HepG2 (cell line): ENCODE data around the gene EEA1. TPM values are rescaled to one million over a fixed set of nuclear protein-coding genes. Genes with fewer than 3 reads are reported as not detected.

ENCODE experiments used
- ATAC-seq: fragments of 200-7000 bp; cut with Tn5 transposase; 3 replicates; pipeline ENCODE4 v1.9.1; 2020; ENCODE audit warnings: mild to moderate bottlenecking, moderate library complexity
- BruUV-seq: library from RNA; stranded (reverse); fragments of 400-500 nt; replicated peaks from 2 replicates; lab custom pipeline; 2021; lab: Mats Ljungman, UMichigan
- CTCF ChIA-PET: fragments of 300-600 bp; formaldehyde crosslinking; extraction: SDS; loops from one replicate; lab custom pipeline; 2021; ENCODE audit warnings: low total read pairs, inconsistent platforms, low intra/inter-chr PET ratio; lab: Yijun Ruan, JAX
- POLR2A ChIA-PET: fragments of 350-600 bp; sonication (Branson Sonifier 250); formaldehyde crosslinking; loops from one replicate; lab custom pipeline; 2020; ENCODE audit warnings: antibody characterized with exemption, inconsistent platforms; lab: Yijun Ruan, JAX
- DNase-seq: peaks from one replicate; pipeline ENCODE4 v3.0.0-alpha.2; 2015; ENCODE audit warnings: low spot score
- FAIRE-seq: peaks from 3 replicates; lab custom pipeline; 2011; peaks lifted over from hg19 to GRCh38; lab: Jason Lieb, UNC
- H2AFZ ChIP-seq: one replicate; pipeline ENCODE4 v1.6.1; 2011; ENCODE audit warnings: low read length, inconsistent platforms
- H3K27ac ChIP-seq: fragments of 300-600 bp; 3 replicates; pipeline ENCODE4 v1.8.0; 2011; ENCODE audit warnings: mixed run types, mild to moderate bottlenecking, mixed read lengths, low read length, inconsistent platforms; ENCODE audit not compliant: insufficient read depth; ENCODE audit errors: extremely low read length
- H3K27me3 ChIP-seq, 2 experiments: fragments of 200-600 bp in 1 of 2; 2 replicates in 1 of 2; 3 replicates in 1 of 2; pipeline versions ENCODE4 v1.6.0 to v1.8.0; 2011; ENCODE audit warnings: low read length in 2 of 2, mild to moderate bottlenecking in 2 of 2, moderate library complexity in 2 of 2, inconsistent platforms in 1 of 2; ENCODE audit not compliant: insufficient read depth in 2 of 2, control insufficient read depth in 1 of 2
- H3K36me3 ChIP-seq, 2 experiments: fragments of 200-600 bp in 1 of 2; replicated peaks in 1 of 2; 2 replicates in 1 of 2; 3 replicates in 1 of 2; pipeline versions ENCODE4 v1.5.1 to v1.8.0; 2011; ENCODE audit warnings: low read length in 2 of 2, inconsistent platforms in 1 of 2; ENCODE audit not compliant: insufficient read depth in 2 of 2, control insufficient read depth in 1 of 2
- H3K4me1 ChIP-seq: 2 replicates; pipeline ENCODE4 v1.5.1; 2012; ENCODE audit warnings: low read length, inconsistent platforms; ENCODE audit not compliant: insufficient read depth
- H3K4me2 ChIP-seq: 2 replicates; pipeline ENCODE4 v1.6.0; 2011; ENCODE audit warnings: low read depth, low read length, inconsistent platforms
- H3K4me3 ChIP-seq, 3 experiments: fragments of 200-600 bp in 1 of 3; sonication (generic), shearing (Covaris generic) in 1 of 3; replicated peaks in 1 of 3; 2 replicates each; pipeline ENCODE4 v1.5.1; 2011 to 2016; ENCODE audit warnings: low read length in 3 of 3, inconsistent platforms in 2 of 3, low read depth in 2 of 3, mild to moderate bottlenecking in 2 of 3, control low read depth in 1 of 3, mixed read lengths in 1 of 3; ENCODE audit not compliant: insufficient read depth in 1 of 3
- H3K79me2 ChIP-seq: one replicate; pipeline ENCODE4 v1.6.1; 2011; ENCODE audit warnings: low read length, inconsistent platforms; ENCODE audit not compliant: insufficient read depth
- H3K9ac ChIP-seq: 2 replicates; pipeline ENCODE4 v1.6.0; 2011; ENCODE audit warnings: mild to moderate bottlenecking, low read depth, low read length, inconsistent platforms; ENCODE audit not compliant: insufficient read depth
- H3K9me3 ChIP-seq: 2 replicates; pipeline ENCODE4 v1.5.1; 2012; ENCODE audit warnings: mild to moderate bottlenecking, low read length
- H4K20me1 ChIP-seq: 2 replicates; pipeline ENCODE4 v1.6.0; 2011; ENCODE audit warnings: inconsistent platforms, mild to moderate bottlenecking, low read length, moderate library complexity; ENCODE audit not compliant: insufficient read depth
- CBFB ChIP-seq: sonication (generic); formaldehyde crosslinking; IDR thresholded peaks from 2 replicates; pipeline ENCODE4 v1.4.0; 2020; ENCODE audit warnings: missing genetic modification reagents
- ERF ChIP-seq: IDR thresholded peaks from 2 replicates; pipeline ENCODE4 v1.6.1; 2018; ENCODE audit warnings: missing biosample characterization, missing genetic modification reagents
- PCBP1 ChIP-seq: fragments of 200-400 bp; formaldehyde crosslinking; IDR thresholded peaks from 2 replicates; pipeline ENCODE4 v1.6.1; 2017; ENCODE audit warnings: mild to moderate bottlenecking, low read depth, low read length, borderline replicate concordance
- PCBP2 ChIP-seq: fragments of 200-400 bp; formaldehyde crosslinking; optimal IDR thresholded peaks from 2 replicates; pipeline ENCODE3; 2018; ENCODE audit warnings: low read length, low read depth; ENCODE audit not compliant: poor library complexity, severe bottlenecking
- RFXAP ChIP-seq: sonication (generic); formaldehyde crosslinking; IDR thresholded peaks from 2 replicates; pipeline ENCODE4 v1.4.0; 2020; ENCODE audit warnings: missing genetic modification reagents, borderline replicate concordance
- SMAD1 ChIP-seq: sonication (generic); formaldehyde crosslinking; IDR thresholded peaks from 2 replicates; pipeline ENCODE4 v1.4.0; 2020; ENCODE audit warnings: missing genetic modification reagents, low read depth, mild to moderate bottlenecking, borderline replicate concordance
- ZNF33A ChIP-seq: sonication (generic); formaldehyde crosslinking; IDR thresholded peaks from 2 replicates; pipeline ENCODE4 v1.5.1; 2020; ENCODE audit warnings: missing genetic modification reagents, mild to moderate bottlenecking, moderate library complexity, borderline replicate concordance
- WGBS: methylation state at CpG from one replicate; pipeline ENCODE4 v1.1.6; 2017; ENCODE audit warnings: low lambda C conversion rate; 5-methylcytosine and 5-hydroxymethylcytosine counted together
- in situ Hi-C: cut with HindIII; loops from 2 replicates; pipeline ENCODE4 v1.10.0; 2017; ENCODE audit warnings: low pct_unique_long_range_greater_than_20kb; ENCODE audit not compliant: extremely low pct_ligation_motif_present
- intact Hi-C: fragments of 100-400 bp; cut with micrococcal nuclease; formaldehyde crosslinking; loops from one replicate; pipeline ENCODE4 v1.10.0; 2022; ENCODE audit not compliant: unreplicated experiment
- polyA plus RNA-seq, 8 experiments: library from polyadenylated mRNA; depleted of rRNA in 3 of 8; stranded (reverse) in 7 of 8; unstranded in 1 of 8; fragments of >200 nt; fragmentation: Illumina TruSeq in 4 of 8; extraction: Trizol in 4 of 8; gene quantifications; 2 replicates each; pipeline versions ENCODE4 v1.2.1 to v1.2.3, GENCODE V29; 2011 to 2016; ENCODE audit warnings: low read depth in 4 of 8, missing spikeins in 1 of 8, mixed read lengths in 1 of 8; ENCODE audit not compliant: insufficient read depth in 1 of 8
- total RNA-seq, 5 experiments: library from RNA; depleted of rRNA; stranded (reverse); fragments of >200 nt; fragmentation: Illumina TruSeq; extraction: Trizol; gene quantifications; 2 replicates each; pipeline ENCODE4 v1.2.3, GENCODE V29; 2016; ENCODE audit warnings: low read depth in 1 of 5
- TF ChIP-seq, protein P1 (sequence below): sonication (generic); formaldehyde crosslinking; IDR thresholded peaks from 2 replicates; pipeline ENCODE4 v1.4.0; 2020; ENCODE audit warnings: missing genetic modification reagents
- TF ChIP-seq, protein P2 (sequence below): sonication (generic); formaldehyde crosslinking; IDR thresholded peaks from 2 replicates; pipeline ENCODE4 v1.9.0; 2021; ENCODE audit warnings: missing genetic modification reagents, borderline replicate concordance
- TF ChIP-seq, protein P3 (sequence below): sonication (generic); formaldehyde crosslinking; IDR thresholded peaks from 2 replicates; pipeline ENCODE4 v1.5.0; 2020; ENCODE audit warnings: mild to moderate bottlenecking, missing genetic modification reagents
- TF ChIP-seq, protein P4 (sequence below): sonication (generic); formaldehyde crosslinking; IDR thresholded peaks from 2 replicates; pipeline ENCODE4 v1.4.0; 2020; ENCODE audit warnings: missing genetic modification reagents
- TF ChIP-seq, protein P5 (sequence below): IDR thresholded peaks from 2 replicates; pipeline ENCODE4 v1.6.1; 2016; ENCODE audit warnings: missing compliant biosample characterization, missing genetic modification reagents, borderline replicate concordance

The EEA1 gene
- total and polyA plus RNA-seq, 2 of the 13 experiments (the other 11 are each of a cell fraction or from before 2014, with no cell fraction given) = 5.0 to 19.3 TPM

DNA sequence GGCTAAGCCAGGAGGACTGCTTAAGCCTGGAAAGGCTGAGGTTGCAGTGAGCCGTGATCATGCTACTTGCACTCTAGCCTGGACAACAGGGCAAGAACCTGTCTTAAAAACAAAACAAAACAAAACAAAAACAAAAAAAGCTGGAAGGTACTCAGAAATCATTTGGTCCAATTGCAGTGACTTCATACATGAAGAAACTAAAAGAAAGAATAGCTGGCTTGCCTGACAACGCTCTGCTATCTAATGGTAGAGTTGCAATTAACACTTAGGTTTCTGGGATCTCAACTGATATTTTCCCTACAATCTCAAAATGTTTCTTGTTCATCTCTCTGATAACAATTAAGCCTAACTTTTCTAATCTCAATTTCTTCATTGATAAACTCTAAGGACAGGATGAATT lies 13.7 kb downstream of the EEA1 start:
- ATAC-seq = no peak
- no peak for FAIRE-seq
- CTCF ChIA-PET = no interaction called here
- DNase-seq = no peak
- H3K79me2 ChIP-seq = peaks cover 53% of the 10 kb centered on the region
- H3K9me3 ChIP-seq = no peaks in the 10 kb centered on the region
- H3K4me1 ChIP-seq = no peaks in the 10 kb centered on the region
- no peaks in the 10 kb centered on the region for H3K27me3 ChIP-seq
- intact Hi-C loops = no loop called here
- no peak overlapping the region for H2AFZ ChIP-seq
- no peak overlapping the region for H3K27ac ChIP-seq
- WGBS = 100% methylated on average over 2 of the region's 2 CpGs
- H3K4me3 ChIP-seq = no peak overlapping the region
- H3K36me3 ChIP-seq = no peaks in the 10 kb centered on the region; a peak in 1 of 5 replicates
- in situ Hi-C loops = no loop called here
- no TSS peak for BruUV-seq
- H3K4me2 ChIP-seq = no peak overlapping the region
- H4K20me1 ChIP-seq = no peaks in the 10 kb centered on the region
- POLR2A ChIA-PET = no interaction called here
- no peak overlapping the region for H3K9ac ChIP-seq
- TF ChIP-seq RFXAP (no peak), CBFB (CRISPR knock-in tag) (no peak), SMAD1 (CRISPR knock-in tag) (no peak), ERF (CRISPR knock-in tag) (no peak), ZNF33A (CRISPR knock-in tag) (no peak), PCBP2 (no peak), PCBP1 (no peak)
- TF ChIP-seq, protein P1, sequence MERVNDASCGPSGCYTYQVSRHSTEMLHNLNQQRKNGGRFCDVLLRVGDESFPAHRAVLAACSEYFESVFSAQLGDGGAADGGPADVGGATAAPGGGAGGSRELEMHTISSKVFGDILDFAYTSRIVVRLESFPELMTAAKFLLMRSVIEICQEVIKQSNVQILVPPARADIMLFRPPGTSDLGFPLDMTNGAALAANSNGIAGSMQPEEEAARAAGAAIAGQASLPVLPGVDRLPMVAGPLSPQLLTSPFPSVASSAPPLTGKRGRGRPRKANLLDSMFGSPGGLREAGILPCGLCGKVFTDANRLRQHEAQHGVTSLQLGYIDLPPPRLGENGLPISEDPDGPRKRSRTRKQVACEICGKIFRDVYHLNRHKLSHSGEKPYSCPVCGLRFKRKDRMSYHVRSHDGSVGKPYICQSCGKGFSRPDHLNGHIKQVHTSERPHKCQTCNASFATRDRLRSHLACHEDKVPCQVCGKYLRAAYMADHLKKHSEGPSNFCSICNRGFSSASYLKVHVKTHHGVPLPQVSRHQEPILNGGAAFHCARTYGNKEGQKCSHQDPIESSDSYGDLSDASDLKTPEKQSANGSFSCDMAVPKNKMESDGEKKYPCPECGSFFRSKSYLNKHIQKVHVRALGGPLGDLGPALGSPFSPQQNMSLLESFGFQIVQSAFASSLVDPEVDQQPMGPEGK (CRISPR knock-in tag) = no peak
- TF ChIP-seq, protein P2, sequence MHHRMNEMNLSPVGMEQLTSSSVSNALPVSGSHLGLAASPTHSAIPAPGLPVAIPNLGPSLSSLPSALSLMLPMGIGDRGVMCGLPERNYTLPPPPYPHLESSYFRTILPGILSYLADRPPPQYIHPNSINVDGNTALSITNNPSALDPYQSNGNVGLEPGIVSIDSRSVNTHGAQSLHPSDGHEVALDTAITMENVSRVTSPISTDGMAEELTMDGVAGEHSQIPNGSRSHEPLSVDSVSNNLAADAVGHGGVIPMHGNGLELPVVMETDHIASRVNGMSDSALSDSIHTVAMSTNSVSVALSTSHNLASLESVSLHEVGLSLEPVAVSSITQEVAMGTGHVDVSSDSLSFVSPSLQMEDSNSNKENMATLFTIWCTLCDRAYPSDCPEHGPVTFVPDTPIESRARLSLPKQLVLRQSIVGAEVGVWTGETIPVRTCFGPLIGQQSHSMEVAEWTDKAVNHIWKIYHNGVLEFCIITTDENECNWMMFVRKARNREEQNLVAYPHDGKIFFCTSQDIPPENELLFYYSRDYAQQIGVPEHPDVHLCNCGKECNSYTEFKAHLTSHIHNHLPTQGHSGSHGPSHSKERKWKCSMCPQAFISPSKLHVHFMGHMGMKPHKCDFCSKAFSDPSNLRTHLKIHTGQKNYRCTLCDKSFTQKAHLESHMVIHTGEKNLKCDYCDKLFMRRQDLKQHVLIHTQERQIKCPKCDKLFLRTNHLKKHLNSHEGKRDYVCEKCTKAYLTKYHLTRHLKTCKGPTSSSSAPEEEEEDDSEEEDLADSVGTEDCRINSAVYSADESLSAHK (CRISPR knock-in tag) = no peak
- TF ChIP-seq, protein P3, sequence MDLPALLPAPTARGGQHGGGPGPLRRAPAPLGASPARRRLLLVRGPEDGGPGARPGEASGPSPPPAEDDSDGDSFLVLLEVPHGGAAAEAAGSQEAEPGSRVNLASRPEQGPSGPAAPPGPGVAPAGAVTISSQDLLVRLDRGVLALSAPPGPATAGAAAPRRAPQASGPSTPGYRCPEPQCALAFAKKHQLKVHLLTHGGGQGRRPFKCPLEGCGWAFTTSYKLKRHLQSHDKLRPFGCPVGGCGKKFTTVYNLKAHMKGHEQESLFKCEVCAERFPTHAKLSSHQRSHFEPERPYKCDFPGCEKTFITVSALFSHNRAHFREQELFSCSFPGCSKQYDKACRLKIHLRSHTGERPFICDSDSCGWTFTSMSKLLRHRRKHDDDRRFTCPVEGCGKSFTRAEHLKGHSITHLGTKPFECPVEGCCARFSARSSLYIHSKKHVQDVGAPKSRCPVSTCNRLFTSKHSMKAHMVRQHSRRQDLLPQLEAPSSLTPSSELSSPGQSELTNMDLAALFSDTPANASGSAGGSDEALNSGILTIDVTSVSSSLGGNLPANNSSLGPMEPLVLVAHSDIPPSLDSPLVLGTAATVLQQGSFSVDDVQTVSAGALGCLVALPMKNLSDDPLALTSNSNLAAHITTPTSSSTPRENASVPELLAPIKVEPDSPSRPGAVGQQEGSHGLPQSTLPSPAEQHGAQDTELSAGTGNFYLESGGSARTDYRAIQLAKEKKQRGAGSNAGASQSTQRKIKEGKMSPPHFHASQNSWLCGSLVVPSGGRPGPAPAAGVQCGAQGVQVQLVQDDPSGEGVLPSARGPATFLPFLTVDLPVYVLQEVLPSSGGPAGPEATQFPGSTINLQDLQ = no peak
- TF ChIP-seq, protein P4, sequence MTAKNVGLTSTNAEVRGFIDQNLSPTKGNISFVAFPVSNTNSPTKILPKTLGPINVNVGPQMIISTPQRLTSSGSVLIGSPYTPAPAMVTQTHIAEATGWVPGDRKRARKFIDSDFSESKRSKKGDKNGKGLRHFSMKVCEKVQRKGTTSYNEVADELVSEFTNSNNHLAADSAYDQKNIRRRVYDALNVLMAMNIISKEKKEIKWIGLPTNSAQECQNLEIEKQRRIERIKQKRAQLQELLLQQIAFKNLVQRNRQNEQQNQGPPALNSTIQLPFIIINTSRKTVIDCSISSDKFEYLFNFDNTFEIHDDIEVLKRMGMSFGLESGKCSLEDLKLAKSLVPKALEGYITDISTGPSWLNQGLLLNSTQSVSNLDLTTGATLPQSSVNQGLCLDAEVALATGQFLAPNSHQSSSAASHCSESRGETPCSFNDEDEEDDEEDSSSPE (CRISPR knock-in tag) = no peak
- TF ChIP-seq, protein P5, sequence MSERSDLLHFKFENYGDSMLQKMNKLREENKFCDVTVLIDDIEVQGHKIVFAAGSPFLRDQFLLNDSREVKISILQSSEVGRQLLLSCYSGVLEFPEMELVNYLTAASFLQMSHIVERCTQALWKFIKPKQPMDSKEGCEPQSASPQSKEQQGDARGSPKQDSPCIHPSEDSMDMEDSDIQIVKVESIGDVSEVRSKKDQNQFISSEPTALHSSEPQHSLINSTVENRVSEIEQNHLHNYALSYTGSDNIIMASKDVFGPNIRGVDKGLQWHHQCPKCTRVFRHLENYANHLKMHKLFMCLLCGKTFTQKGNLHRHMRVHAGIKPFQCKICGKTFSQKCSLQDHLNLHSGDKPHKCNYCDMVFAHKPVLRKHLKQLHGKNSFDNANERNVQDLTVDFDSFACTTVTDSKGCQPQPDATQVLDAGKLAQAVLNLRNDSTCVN (CRISPR knock-in tag) = no peak
